ENCODE results near the gene GALNT2. TPM values are rescaled to one million over a fixed set of nuclear protein-coding genes. Genes with fewer than 3 reads are reported as not detected.

GALNT2 gene
- total RNA-seq, 1 donor from 2014 or later = 32.8 TPM

DNA sequence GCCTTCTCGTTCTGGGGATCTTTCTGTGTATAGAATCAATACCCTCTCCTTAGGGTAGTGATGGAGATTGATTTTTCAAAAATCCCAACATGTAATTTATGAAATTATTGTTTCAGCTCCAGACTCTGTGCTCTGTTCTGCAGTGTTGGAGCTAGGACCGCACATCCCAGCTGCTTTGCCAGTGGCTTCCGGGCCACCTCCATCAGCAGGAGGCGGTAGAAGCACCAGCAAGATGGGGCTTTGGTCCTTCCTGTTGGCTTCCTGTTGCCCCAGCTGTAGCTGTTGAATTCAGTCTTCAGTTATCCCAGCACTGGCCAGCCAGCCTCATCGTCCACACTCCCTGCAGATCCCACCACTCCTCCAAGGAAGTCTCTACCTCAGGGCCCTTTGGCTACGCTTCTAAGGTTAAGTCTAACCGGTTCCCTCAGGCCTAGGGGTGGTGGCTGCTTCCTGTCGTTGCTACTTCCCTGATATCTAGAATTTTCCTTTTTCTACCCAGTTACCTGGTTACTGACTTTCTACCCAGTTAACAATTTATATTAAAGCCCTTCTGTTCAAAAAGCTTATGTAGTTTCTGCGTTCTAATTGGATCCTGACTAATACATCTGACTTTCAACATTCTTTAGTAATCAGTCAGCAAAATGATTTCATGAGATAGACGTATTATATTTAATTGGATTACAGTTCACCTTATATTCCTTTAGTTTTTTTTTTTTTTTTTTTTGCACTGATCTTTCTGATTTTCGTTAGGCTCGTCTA lies 24.6 kb downstream of the GALNT2 start:
- no peak for DNase-seq

DNA sequence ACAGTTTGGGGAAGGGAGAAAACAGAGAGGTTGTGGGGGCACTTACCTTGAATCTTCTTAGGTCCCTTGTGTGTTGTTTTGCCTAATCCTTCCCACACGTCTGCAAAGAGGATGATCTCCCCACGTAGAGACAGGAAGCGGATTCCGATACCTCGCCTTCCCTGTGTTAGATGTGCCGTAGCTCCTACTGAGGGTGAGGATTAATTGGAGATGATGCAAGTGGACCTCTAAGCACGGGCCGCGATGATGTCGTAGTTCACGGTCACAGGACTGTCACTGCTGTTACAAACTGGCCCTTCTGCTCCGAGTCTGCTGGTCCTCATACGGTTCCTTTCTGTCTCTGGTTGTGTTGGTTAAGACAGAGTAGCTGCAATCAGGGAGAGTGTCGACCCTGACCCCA lies 27.7 kb downstream of the GALNT2 start:
- no peak for DNase-seq

DNA sequence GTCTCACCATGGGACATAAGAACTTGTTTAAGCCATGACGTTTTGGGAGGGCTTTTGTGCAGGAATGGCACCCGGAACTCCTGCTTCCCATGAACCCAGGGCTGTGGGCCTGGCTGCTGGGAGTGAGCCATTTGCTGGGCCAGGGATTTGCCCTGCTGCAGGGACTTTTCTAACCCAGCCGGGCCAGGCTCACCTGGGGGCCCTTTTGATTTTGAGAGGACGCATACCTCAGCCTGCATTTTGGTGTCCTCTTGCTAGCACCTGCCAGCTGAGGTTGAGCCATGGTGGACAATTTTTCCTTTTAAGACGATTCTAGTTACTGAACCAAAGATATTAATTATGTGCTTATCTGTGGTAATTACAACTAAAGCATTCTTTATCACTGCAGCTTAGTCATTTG lies 28.9 kb downstream of the GALNT2 start:
- DNase-seq = no peak

DNA sequence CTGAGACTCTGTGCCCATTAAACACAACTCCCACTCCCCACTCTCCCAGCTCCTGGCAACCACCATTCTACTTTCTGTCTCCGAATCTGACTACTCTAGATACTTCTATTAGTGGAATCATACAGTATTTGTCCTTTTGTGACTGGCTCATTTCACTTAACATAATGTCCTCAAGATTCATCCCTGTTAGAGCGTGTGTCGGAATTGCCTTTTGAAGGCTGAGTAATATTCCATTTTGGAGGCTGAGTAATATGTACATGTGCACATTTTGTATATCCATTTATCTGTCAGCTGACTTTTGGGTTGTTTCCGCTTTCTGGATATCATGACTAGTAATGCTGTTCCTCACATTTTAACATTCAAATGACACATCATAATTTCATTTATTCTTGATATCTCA lies 30.3 kb downstream of the GALNT2 start:
- no peak for DNase-seq

DNA sequence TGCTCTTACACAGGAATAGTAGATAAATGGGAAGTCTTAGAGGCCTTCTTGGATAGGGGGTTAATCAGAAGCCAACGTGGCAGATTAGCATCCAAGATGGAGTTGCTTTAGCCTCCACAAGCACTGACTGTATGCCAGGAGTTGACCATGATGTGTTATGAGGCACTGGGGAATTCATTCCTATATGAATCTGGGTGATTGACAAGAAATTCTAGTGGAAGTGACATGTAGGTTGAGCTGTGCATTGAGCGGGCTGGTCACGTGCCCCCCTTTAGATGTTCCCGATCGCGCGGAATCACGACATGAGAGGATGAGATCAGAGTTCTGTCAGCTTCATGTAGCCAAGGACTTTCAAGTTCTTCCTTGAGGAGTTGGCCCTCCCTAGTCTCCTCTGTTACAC lies 31.7 kb downstream of the GALNT2 start:
- DNase-seq = no peak

DNA sequence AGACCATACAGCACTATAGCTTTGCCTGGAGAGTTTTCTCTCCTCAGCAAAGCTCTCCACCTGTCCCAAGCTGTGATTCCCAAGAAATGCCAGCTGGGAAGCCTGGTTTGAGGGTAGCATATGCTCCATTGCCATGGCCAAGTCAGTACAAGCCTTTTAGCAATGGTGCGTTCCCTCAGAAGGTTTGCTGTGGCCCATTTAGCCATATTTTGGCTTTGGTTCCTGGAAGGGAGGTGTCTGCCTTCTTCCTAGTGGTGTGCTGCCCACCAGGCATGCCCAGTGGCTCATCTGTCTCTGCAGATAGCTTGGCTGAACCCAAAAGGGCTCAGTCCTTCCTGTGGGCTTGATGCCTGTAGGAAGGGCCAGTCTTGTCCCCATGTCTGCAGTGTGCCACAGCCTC lies 32.4 kb downstream of the GALNT2 start:
- no peak for DNase-seq

DNA sequence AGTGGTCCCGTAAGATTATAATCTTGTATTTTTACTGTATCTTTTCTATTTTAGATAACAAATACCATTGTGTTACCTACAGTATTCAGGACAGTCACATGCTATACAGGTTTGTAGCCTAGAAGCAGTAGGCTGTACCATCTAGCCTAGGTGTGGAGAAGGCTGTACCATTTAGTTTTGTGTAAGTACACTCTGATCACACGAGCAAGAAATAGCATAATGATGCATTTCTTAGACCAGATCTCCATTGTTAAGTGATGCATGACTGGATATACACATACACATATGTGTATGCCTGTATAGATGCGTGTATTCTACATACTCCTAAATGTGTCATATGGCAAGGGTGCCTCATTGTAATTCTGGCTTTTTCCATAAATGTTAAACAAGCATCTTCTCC lies 33.9 kb downstream of the GALNT2 start:
- no peak for DNase-seq

DNA sequence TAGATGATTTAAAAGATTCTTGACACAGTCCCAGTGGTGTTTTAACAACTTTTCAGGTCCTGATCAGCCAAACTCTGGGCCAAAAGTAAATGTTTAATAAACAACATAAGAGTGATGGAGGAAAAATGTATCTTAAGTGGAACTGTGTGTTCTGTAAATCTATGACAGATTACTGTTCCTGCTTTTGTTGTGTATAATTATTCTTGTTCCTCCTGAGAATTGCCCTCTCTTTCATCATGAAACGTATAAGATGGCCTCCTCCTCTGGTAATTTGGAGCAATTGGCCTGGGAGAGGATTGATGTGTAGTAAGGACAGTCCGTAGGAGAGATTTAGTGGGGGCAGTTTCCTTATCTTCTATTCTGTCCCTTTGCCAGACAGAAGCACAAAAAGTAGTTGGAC lies 34.5 kb downstream of the GALNT2 start:
- no peak for DNase-seq

DNA sequence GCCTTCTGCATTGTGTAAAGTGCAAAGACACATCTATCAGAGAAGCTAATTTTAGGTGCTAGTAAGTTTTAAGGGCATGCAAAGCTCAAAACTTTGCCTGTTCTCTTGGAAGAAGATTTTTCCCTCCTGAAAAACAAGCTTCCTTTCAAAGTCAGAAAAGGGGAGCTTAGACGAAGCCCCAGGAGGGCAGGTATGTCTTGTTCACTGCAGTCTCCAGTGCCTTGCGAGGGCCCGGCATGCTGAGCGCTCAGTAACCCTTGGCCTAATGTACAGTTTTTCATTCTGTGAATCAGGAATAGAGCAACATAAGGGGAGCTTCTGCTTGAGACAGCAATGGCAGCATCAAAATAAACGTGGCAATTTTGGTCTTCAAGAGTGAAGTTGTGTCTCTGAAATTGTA lies 35.0 kb downstream of the GALNT2 start:
- no peak for DNase-seq

DNA sequence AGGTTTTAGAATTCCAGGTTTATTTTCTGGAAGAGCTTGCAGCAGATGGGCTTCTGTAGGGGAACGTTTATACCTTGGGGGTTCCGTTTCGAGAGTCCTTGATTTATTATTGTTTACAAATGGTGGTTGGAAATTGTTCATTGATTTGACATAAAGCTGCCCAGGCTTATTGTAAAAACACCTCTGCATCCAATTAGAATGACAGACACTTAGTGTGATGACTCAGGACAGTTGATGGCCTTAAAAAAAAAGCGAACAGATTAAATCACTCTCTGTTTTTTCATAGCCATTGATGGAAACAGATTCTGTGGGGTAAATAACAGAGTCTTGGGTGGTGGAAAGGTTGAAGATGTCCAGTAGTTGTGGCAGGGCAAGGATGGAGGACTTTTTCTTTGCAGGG lies 35.4 kb downstream of the GALNT2 start:
- no peak for DNase-seq

DNA sequence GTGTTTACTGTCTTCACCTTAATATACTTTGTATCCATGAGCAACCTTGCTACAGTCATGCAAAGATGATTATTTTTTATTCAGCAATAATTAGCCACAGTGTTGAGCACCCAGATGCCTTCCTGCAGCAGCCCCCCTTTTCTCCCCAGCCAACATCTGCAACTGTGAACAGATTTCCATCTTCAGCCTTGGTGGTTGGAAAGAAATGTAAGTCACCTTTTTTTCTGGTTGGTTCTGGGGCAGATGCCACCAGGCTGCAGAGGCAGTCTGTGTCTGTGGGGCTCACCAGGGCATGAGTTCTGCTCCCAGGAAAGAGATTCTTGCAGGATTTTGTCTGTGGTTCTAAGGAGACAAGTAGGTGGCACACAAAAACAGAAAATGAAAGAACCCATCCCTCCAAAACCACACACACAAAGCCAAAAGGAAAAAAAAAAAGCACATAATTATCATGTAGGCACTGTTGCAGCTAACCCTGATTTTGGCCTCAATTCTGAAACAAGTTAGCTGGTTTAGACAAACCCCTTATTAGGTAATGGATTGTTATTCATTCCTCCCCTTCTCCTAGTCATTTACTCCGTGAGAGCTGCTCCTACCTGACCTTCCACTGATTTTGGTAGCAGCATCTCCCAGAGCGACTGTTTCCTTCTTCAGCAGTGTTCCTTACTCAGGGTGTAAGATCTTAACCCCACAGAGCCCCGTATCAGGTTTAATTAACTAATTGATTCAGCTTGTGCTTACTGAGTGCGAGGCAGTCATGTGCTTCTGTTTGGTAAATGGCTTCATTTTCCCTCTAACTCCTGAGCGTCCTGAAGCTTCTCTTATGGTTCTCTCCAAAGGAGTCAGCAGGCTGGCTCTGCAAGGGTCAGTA lies 36.5 kb downstream of the GALNT2 start:
- no peak for DNase-seq

DNA sequence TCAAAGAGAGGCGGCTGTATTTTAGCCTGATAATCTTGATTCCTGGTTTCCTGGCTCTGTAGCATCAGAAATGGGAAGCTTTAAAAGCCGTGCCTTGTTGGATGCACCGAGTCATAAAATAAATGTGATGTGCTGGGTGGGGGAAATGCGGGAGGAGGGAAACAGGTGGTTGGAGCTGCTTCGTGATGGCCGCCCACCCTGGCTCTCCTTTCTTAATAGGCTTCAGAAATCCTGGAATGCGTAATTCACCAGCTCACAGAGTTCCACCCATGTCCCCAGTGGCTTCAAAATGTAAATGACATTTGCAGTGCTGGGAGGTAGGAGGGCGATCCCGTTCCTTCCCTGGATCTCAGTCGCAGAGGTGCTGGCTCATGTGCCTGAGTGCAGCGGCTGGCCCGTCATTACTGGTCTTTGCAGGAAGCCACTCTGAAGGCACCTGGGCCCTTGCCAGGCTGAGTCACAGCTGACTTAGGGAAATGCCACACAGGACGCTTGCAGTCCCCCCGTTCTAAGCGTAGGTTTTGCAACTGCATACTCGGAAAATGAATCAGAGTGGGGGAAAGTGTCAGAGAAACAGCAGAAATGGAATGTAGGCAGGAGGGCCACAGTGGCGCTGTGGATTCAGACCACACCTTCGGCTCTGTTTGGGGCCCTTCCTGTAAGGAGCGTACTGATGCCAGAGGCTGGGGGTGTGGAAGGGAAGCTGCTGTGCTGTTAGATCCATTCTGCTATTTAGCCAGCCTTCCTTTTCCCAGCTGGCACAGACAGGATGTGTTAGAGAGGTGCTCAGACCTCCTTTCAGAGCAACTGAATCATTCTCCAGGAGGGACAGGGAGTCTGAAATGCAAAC lies 37.6 kb downstream of the GALNT2 start:
- DNase-seq = peak; percentile 89

DNA sequence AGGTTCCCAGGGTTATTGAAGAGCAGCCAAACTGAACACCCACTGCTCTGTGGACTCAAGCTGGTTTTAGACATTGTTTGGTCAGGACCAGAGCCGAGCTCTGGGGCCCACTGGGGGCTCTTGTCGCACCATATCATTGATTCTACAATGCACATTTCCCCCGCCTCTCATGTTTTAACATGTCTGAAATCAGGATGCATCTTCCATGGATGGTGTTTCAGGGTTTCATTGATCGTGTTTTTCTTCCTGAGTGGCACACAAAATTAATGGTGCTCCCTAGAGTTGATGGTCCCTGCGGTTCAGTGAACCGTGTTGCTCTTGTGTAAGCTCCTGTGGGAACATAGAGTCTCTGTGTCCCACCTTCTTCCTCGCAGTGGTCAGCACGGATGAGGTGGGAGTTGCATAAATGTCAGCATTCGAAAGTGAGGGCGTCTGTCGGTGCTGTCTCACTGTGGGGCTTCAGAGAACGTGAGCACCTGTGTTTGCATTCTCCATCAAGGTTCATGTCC lies 38.3 kb downstream of the GALNT2 start:
- DNase-seq = no peak

DNA sequence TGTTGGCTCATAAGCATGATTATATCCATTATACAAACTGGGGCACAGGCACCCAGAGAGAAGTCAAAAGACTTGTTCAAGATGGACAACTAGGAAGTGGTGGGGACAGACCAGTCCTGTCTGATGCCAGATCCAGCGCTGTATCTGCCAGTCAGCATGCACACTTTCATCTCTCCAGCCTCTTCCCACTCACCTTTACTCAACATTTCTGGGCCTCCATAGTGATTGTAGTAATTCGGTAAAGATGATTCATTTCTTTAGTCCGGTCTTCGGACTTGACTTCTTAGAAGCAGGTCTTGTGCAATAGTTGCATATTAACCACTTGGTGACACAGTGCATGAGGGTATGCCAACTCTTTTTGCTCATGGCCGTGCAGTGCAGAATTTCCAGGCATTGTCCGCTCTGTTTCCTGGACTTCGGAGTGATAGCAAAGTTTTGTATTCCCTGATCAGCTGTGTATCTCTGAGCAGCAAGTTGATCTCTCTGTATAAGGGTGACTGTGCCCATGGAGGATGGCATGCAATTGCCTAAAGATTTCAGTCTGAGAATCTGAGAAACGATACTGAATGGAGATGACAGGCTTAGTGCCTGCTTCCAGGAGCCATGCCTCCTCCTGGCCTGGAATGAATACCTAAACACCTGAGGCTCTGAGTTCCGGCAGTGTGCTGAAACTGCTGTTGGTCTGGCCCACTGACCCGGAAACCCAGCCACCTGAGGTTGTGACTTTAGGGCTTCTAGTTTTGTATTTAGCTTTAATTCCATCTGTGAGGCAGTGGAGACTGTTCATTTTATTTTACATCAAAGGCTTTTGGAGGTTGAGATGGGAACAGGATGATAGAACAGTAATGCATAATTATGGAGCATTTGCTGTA lies 39.0 kb downstream of the GALNT2 start:
- no peak for DNase-seq

DNA sequence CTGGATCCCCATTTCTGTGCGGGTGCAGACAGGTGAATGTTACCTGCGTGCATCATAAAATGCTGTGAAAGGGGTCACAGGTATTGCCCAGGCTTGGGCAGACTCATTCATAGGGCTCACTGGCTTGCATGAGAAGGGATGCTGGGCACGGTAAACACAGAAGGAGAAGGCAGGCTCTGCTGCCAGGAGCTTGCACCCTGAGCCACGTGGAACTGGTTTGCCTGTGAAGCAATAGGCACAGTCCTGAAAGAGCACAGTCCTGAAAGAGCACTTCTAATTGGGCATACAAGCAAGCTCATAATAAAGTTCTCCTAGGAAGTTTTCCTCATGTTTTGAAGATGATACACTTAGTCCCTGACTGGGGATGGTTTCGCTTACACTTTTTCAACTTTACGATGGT lies 40.9 kb downstream of the GALNT2 start:
- DNase-seq = no peak

DNA sequence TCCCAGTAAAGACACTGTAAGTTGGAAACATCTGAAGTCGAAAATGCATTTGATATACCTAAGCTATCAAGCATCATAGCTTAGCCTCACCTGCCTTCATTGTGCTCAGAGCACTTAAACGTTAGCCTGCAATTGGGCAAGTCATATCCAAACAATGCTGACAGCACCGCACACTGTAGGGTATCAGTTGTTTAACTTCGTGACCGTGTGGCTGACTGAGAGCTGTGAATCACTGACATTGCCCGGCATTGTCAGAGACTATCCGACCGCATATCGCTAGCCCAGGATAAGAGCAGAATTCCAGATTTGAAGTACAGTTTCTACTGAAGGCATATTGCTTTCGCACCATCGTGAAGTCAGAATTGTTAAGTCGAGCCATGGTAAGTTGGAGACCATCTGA lies 41.5 kb downstream of the GALNT2 start:
- DNase-seq = no peak

DNA sequence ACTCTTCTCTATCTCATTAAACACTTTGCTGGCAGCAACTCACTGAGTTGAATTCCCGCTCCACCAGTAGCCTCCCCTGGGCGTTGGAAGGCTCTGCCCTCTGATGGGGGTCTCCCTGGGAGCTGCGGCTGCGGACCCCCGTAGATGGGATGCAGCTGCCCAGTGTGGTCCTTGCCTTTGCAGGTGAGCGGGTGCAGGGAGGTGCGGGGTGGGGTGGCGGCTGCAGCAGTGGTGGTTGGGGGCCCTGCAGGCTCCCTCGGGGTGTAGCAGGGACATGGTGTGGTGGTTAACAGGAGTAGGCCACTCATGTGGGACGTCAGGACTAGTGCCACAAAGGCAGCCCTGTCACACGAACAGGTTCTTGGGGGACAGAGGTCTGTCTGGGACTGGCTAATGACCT lies 42.0 kb downstream of the GALNT2 start:
- no peak for DNase-seq

DNA sequence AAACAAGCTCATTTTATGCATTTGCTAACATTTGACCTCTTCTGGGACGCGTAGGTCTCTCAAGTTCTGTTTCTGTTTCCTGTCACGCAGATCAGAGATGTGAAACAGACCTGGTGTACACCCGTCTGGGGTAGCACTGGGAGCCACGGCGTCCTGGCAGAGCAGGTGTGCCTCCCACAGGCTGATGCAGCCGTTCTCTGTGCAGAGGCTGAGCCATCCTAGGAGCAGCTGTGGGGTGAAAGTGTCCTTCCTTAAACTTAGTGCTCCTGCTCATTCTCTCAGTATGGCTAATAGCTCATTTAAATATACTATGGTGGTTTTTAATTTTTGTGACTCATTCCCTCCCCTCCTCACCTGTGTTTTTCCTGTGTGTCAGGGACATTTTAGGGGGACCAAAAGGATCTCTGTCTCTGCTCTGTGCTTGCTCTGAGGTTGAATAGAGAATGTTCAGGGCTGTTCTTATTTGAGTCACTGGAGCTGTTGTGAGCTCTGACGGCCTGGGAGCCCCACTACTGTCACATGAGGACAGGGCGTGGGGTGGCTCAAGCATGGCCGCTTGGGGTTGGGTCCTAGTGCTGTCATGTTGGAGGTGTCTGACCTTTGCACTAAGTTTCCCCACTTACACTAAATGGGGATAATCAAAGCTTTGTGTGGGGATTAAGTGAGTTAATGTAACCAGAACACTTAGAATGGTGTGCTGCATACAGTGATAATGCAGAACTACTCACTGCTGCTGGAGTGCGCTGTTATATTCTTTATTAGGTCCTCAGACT lies 43.0 kb downstream of the GALNT2 start:
- no peak for DNase-seq

DNA sequence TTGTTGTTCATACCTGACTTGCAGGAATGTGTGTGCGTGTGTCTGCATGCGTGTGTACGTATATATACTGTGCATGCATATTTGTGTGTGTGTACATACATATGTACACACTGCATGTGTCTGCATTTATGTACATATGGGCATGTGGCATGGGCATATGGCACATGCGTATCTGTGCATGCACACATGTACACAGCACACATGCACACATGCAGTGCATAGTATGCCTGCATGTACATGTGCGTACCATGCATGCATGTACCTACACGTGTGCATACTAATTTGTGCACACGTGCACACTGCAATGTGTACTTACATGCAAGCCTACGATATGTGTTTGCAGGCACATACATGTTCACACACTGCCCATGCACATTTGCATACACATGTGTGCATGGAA lies 43.9 kb downstream of the GALNT2 start:
- DNase-seq = no peak

DNA sequence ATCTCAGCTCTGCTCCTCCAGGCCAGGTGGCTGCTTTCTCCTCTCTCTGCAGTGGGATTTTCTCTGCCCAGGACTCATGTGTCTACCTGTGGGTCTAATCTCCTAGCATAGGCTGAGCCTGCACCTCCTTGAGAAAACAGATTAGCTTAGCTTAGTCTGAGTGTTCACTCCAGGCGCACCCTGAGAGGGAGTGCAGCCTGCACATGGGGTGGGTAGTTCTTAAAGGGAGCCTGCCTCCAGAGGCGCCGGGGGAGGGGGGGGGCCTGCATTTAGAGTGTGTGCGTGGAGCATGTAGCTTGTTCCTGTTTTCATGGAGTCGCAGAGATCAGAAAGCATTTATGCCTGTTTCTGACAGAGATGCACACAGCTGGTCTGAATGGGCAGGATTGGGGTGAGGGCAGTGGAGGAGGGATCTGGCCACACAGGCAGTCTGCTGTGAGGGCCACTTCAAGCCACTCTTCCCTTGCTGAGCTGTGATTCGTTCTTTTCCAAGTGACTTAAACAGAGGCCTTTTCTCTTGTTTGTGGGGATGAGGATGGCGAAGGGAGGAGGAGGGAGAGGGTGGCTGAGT lies 45.2 kb downstream of the GALNT2 start:
- DNase-seq = peak; percentile 44

DNA sequence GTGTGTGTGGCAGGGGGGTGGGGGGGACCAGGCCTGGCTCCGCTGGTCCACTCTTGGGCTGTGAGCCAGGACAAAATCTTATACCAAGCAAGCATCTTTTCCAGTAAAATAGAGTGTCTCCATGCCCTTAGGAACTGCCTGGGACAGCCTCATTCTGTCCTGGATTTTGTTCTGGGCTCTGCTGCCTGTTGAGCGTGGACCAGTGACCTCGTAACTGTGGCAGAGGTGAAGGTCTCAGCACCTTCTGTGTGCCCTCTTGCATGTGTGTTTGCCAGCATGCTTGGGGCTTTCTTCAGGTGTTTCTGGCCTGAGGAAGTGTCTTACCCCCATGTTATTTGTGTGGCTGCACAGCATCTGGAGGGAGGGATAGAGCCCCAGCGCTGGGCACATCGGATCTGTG lies 45.7 kb downstream of the GALNT2 start:
- DNase-seq = no peak
